ENCODE data around the gene COL2A1.

The COL2A1 gene

DNA sequence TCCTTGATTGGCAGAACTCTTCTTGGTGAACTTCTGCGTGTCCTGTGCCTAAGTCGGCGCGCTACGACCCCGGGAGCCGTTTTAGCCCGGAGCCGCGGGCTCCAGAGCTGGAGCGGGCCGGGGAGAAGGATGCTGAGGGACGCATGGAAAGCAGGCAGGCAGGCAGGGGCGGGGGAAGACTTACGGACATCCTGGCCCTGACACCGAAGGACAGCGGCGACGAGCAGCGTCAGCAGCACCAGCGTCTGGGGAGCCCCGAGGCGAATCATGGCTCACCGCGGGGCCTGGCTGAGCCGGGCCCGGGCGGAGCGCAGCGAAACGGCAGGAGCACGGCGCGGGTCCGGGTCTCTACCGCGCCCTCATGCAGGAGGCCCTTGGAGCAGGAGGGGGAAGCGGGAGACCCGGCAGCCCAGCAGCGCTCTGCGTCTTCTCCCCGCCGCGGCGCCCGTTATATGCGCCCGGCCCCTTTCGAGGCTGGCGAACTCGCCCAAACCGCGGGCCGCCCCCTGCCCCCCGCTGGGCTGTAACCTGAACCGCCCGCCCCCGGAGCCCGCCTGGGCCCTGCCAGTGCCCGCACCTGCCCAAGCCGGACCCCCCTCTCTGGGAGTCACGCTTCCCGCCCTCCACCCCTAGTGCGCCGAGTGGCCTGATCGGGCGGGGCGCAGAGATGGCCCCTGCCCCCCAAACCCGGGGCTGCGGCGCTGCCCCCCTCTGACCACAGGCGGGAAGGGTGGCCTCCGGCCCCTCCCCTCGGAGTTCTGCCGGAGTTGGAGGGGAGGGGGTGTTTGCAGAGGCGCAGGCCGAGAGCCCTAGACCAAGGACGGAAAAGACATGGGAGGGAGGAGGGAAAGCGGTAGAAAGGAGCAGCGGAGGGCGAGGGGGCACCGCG is at the start of gene COL2A1:
COL2A1 (minus strand) TSS at position 424 of the 889 bp plus-strand sequence; CDS start at position 269, 155 bp downstream.
- DNase-seq (ENCODE audit: low read depth), result peak; percentile 34

DNA sequence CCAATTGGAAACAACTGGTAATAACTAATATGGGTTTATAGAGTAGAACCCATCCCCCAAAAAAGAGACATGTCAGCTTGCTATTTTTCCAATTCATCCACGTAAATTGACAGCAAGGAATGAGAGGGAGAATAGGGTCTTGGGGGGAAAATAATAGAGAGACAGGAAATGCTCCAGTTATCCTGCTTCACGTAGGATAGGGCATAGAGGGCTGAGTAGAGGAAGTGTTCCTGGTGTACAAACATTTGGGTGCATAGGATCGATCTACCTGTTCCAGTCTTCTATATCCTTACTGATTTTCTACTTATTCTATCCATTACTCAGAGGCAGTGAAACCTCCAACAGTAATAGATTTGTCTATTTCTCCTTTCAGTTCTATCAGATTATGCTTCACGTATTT is 49.6 kb upstream of the COL2A1 start:
- DNase-seq (ENCODE audit: low read depth), result no peak

DNA sequence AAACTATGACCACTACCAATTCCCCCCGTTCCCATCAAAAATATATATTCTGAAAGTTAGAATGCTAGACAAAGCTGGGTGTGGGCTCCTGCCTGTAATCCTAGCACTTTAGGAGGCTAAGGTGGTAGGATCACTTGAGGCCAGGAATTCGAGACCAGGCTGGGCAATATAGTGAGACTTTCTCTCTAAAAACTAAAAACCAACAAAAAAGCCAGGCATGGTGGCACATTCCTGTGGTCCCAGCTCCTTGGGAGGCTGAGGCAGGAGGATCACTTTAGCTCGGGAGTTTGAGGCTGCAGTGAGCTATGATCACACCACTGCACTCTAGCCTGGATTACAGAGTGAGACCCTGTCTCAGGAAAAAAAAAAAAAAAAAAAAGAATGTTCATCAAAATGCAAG is 48.8 kb upstream of the COL2A1 start:
- no peak for DNase-seq (ENCODE audit: low read depth)

DNA sequence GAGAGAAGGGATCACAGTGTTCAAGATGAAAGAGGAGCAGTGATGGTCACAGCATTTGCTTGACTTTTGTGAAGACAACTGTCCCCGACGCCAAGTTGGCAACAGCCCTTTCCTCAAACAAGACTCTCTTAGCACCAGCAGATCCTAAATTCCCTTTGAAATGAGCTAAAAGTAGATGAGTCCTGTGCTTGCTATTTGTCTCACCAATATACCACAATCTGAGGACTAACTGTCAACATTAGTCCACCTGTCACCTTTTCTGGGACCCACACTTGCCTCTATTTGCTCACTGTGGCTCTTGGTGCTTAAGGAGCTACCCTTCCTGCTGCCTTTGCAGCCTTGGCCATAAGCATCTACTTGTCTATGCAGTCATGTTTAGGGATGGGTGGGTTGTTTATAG is 47.4 kb upstream of the COL2A1 start:
- no peak for DNase-seq (ENCODE audit: low read depth)

DNA sequence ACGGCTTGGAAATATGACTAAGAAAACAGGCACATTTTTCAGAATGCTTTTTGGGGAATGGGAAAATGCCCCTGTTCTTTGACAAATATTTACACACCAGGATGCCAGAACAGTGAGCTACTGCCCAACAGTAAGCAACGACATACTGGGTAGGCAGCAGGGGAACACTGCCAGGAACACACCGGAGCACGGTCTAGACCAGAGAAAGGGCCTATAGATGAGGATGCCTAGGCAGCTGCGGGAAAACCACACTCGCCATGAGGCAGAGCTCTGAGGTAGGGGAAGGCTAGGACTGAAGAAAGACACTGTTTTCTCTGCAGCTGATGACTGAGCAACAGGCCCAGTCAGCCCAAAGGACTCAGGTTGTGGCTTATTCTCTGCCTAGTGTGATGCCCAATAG is 45.9 kb upstream of the COL2A1 start:
- no peak for DNase-seq (ENCODE audit: low read depth)

DNA sequence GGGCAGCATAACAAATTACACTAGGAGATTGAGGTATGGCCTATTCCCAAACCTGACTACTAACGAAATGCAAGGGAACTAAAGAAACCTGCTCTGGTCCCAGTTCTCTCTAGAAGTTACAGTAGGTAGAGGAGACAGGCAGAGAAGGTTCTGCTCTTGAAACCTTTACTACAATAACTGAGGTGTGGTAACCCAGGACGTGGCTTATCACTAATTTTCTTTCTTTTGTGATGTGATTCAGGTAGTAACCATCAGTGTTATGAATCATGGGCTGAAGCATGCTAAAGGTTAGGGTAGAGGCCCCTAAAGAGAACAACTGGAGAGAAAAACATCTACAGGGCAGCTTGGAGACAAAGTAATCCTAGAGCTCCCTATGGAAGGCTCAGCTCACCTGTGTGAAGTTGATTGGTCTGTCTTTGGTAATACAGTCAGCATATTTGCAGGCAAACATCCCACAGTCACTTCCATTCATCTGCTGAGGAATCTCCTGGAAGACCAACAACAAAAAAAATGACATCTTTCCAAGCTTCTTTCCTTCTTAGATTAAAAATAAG is 41.8 kb upstream of the COL2A1 start:
- DNase-seq (ENCODE audit: low read depth), result no peak

DNA sequence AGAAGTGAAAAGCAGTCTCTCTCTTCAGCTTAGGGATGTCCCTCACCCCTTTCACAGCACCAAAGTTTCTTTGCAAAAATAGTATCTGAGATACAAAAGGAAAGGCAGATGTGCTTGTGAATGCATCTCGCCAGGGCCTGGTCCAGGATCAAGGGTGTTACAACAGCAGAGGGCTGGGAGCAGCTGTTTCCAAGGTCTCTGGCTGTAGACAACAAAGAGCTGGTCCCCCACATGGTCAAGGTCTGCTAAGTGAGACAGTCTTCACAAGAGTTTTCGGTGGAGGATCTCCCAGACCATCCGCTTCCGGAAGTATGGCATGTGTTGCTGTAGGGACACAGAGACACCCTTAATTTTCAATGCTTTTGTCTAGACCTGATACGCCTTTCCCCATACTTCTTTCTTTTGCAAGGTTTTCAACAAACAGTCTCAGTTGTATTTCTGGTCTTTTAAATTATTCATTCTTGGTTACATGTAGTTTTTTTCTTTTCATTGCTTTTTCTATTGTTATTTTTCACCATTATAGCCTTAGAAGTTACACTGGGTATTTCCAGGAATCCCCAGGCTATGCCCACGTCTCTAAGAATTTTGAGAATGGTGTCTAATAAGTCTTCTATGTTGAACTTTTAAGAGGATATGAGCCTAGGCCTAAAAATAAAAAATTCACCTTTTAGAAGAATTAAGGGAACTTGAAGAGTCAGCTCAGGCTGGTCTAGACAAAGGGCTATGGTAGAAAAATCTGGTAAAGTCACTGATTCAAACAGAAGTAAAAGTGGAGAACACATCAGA is 41.0 kb upstream of the COL2A1 start:
- no peak for DNase-seq (ENCODE audit: low read depth)

DNA sequence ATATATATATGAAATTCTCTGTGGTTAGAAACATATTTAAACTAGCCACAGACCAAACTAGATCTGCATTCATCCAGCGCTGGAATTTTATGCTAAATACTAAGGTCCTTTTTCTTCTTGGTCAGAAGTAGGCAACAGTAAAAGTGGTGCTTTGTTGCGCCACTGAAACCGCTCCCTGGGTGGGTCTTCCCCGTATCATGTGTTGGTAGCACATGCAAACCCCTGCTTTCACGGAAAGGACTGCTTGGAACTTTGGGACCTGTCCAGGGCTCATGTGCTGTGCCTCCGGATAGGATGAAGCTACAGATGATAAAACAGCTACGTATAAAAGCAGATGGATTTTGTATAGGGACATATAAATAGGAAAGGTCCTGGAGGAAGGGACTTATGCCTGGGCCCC is 40.1 kb upstream of the COL2A1 start:
- DNase-seq (ENCODE audit: low read depth), result no peak

DNA sequence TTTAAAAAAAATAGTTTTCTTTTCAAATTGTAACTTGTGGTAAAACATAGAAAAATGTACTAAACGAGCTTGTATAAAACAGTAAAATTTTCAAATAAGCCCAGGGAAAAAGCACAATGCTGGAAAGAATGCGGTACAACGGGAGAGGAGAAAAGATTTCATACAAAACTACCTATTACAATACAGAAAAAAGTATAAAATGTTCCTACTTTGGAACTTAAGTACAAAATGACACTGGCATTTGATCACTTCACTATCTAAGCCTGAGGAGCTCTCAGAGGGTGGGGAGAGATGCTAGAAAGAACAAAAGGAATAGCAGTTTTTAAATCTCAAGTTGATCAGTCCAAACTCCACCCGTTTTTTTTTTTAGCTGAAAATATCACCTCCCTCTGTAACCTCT is 39.5 kb upstream of the COL2A1 start:
- DNase-seq (ENCODE audit: low read depth), result no peak

DNA sequence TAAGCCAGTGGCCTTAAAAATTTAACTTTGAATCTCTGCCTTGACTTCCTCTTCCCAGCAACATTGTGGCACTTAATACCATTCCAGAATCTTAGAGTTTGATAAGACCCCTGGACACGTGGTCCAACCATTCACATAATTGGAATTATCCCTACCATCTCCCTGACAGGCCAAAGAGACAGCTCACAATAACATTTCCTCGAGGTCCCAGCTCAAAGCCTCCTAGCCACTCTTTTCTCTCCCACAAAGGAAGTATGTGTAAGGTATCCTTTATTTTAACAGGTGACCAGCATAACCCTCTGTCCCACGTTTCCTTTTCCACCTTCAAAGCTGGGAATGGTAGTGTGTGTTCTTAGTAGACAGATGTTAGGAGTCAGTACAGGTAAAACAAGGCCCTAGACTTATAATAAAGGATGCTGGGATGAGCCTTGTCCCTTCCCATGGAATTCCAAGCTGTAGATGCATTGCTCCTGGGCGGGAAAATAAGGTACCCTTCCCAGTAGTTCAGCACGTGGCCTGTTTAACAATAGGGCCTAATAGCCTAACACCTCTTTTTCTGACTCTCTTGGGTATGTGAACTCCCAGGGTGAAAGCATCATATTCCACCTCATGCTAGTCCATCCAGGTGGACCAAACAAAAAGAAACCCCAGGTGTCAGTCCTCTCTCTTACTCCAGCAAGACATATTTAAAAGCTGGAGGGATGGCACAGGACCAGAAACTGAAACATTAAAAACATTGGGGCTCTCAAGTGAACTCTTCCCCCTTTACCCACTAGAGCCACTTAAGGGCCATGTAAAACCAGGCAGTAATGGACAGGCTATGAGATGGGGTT is 37.5 kb upstream of the COL2A1 start:
- DNase-seq (ENCODE audit: low read depth), result no peak

DNA sequence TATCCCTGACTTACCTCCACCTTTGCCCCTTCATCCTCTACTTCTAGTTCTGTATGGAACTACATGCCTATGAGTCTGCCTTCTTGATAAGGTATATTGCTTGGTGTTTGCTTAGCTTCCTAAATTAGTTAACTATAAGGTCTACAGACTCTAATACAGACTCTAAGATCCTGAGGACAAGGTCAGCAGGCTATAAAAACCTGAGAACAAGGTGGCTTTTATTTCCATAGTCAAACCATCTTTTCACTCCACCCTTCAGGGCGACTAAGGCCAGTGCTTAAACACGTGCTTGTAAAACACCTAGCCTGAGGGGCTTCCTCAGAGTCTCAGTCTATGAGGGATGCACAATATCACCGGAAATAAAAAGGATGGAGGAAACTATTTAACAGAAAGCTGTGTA is 36.1 kb upstream of the COL2A1 start:
- DNase-seq (ENCODE audit: low read depth), result no peak

DNA sequence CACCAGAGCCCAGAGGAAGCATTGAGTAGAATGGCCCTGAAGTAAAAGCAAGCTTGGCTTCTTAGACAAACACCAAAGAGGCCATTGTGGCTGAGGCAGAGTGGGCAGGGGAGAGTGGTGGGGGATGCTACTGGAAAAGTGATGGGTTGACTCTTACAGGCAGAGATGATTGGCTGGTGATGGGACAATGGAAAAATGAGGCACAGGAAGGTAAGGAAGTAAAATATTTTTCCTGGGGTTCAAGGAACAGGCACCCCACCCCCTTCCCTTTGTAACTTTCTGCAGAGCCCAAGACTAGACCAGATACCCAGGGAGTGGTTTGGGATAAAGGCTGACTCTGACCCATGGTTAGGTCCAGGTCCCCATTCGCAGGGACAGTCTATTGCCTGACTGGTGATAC is 34.9 kb upstream of the COL2A1 start:
- DNase-seq (ENCODE audit: low read depth), result no peak

DNA sequence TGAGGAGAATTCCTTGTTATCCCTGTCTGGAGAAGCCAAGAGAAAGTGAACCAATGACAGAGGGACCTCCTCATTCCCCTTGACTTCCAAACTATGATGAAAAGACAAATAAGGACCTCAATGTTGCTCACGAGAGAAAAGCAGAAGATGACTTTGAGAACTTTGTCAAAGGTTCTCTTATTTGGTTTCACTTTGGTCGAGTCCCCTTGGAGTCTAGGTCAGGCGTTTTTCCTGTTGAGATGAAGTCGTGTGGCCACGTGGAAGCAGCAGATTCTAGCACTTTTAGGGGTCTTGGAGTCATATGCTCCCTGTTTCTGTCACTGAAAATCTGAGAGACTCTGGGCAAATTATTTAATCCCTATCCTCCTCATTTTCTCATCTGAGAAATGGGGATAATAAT is 33.8 kb upstream of the COL2A1 start:
- no peak for DNase-seq (ENCODE audit: low read depth)

DNA sequence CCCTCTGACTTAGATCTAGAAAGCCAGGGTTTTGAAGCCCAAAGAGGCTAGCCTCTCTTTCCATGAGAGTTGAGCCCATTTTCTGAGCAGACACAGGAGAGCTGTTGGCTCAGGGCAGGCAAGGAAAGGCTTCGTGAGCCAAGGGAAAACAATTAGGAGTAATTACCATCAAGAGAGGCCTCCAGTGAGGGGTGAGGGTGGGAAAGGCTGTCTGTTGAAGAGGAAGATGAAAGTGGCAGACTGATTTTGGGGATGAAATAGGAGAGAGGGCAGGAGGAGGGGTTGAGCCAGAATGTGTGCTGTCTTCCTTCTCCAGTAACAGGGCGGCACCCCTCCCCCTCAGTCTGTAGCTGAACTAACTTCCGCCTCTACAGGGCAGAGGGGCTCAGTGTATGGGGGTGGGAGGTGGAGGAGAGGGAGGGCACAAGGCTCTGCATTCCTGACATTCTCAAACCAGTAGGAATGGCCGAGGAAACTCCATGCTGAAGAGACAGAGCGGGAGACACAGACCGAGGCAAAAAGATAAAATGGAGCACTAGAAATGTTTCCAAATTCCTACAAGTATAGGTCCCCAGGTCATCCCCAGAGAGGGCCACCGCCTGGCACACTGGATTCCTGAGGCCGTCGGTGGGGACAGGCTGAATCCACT is 33.1 kb upstream of the COL2A1 start:
- DNase-seq (ENCODE audit: low read depth), result no peak

DNA sequence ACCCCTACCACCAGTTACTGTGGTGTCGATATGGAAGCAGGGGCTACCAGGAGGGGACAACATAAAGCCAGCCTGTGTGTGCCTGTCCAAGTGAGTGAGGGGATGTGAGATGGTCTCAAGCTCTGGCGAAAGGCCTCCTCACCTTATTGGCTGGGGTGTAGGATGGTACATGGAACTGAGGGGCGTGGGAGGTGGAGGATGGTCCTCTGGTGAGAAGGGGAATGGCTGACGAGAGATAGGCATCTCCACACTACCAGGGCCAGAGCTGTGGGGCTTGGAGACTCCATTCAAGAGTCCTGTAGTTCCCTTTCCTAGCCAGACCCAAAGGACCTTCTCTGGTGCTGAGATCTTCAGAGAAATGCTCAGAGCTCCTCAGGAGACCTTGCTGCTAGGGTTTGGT is 32.5 kb upstream of the COL2A1 start:
- no peak for DNase-seq (ENCODE audit: low read depth)

DNA sequence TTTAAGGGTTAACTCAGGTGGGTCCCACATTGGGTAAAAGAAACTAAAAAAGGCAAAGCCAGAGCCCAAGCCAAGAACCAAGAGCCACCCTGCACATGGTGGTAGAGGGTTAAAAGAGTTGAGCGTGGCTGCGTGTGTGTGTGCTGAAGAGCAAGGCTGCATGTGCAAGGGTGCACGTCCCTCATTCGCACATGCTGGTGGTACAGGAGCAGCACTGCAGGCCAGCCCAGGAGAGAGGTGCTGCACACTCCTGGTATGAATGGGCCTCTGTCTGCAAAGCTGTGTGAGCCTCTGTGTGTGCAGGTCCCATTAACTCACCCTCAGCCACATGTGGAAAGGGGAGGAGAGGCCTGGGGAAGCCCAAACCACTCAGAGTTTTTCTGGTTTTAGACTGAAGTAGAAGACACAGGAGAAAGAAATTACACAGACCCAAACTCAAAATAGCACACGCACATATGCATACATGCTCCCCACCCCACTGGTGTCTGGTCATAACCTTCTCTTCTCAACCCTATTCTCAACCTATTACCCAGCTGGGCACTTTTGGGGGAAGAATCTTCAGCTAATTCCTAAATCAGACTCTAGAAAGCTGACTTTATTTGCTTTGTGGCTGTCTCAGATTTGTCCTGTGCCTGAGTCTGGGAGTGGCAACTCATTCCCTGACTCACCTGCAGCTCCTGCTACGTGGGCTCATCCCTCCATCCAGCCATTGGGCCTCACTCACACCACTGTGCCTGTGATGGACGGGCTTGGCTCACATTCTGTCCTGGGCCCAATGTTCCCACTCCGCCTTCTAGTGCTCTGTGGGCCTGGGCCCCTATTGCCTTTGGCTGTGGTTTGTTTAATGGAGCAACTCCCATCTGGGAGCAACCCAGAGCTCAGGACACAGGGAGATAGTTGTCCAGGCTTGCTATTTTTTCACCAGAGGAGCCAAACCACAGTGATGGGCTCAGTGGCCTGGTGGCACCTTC is 30.8 kb upstream of the COL2A1 start:
- no peak for DNase-seq (ENCODE audit: low read depth)

DNA sequence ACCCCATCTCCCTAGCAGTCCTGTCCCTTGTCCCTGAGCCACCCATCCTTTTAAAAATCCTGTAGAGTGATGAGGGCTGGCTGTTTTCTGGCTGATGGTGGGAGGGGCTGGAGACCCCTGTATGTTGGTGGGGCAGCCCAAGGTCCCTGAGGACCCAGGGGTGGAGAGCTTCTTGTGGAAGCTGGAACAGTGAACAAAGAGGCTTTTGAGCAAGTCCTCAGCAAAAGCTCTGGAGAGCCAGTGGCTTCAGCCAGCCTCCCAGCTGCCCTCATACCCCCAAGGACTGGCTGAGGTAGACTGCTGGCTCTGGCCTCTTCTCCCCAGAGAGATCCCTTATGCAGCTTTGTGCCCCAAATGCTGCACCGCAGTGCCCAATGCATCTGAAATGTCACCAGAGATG is 29.2 kb upstream of the COL2A1 start:
- no peak for DNase-seq (ENCODE audit: low read depth)

DNA sequence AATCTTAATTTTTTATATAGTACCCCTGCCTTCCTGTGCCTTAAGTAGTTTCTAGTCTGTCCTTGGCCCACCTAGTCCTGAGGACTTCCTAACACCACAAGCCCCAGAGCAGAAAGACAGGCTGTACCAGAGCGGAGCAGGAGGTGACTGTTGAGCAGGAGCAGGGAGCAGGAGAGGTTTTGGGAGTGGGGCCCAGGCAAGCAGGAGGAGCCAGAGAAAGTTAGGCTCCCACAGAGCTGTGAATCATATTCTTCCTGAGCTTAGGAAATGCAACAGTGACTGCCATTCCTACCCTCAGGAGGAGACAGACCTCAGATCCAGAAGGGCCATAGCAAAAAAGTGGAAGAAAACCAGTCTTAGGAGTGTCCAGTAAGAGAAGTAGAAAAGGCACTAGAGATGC is 28.3 kb upstream of the COL2A1 start:
- DNase-seq (ENCODE audit: low read depth), result no peak

DNA sequence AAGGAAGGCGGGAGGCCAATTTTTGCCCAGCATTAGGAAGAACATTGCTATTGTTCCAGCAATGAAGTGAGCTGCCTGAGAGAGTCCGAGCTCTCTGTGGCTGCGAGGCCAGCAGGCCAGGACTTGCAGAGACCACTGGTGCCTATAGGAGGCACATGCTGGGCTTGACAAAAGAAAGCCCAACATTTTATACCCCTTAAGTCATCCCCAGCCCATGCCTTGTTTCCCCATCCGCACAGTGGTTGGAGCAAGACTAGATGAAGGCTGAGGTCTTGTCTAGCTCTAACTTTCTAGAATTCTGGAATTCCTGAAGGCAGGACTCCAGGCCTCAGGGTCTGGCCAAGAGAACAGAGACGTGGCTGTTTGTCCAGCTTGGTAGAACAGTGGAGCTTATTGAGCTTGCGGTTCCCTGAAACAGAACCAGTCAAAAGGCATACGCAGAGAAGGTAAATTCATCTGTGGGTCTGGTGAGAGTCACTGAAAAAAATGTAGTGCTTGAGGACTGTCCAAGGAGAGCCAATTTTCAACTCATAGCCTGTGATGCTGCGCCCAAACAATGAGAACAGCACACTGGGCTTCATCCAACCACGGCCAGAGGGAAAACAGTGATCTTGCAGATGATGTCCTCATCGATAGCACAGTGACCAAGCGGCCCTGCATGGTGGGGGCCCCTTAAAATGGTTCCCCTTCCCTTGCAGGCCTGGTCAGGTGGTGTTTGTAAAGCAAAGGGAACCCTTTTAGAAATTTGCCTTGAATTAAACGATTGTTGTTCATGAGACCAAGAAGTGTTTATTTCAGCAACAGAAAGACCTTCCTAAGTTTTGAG is 27.1 kb upstream of the COL2A1 start:
- no peak for DNase-seq (ENCODE audit: low read depth)
